NCI-H1694 treated with DMSO at 0.1 percent for 48 hours (cell line): ENCODE measurements around the gene PADI2.

Experiments
- DNase-seq: peaks from one replicate; lab custom pipeline; 2025; lab: John Stamatoyannopoulos, UW

The PADI2 gene

GRCh38 chr1:17112496-17113236 lies 6.6 kb downstream of the PADI2 start:
- no peak for DNase-seq

- no peak for DNase-seq
Observed at GRCh38 chr1:17112076-17112475, 7.2 kb downstream of the PADI2 start.

- no peak for DNase-seq
Observed at GRCh38 chr1:17110555-17110926, 8.7 kb downstream of the PADI2 start.

- no peak for DNase-seq
Observed at GRCh38 chr1:17109892-17110554, 9.2 kb downstream of the PADI2 start.

GRCh38 chr1:17108786-17109185 lies 10.5 kb downstream of the PADI2 start:
- DNase-seq: no peak

GRCh38 chr1:17108360-17108759 lies 10.9 kb downstream of the PADI2 start:
- no peak for DNase-seq

- DNase-seq: no peak
Observed at GRCh38 chr1:17104782-17105181, 14.5 kb downstream of the PADI2 start.

- no peak for DNase-seq
Observed at GRCh38 chr1:17102232-17102631, 17.0 kb downstream of the PADI2 start.

- DNase-seq: no peak
Observed at GRCh38 chr1:17101261-17101660, 18.0 kb downstream of the PADI2 start.

- no peak for DNase-seq
Observed at GRCh38 chr1:17099616-17100340, 19.5 kb downstream of the PADI2 start.

- no peak for DNase-seq
Observed at GRCh38 chr1:17098446-17099317, 20.6 kb downstream of the PADI2 start.

GRCh38 chr1:17097787-17098186 lies 21.5 kb downstream of the PADI2 start:
- DNase-seq: no peak

- DNase-seq: no peak
Observed at GRCh38 chr1:17097147-17097546, 22.1 kb downstream of the PADI2 start.

GRCh38 chr1:17096584-17096983 lies 22.7 kb downstream of the PADI2 start:
- no peak for DNase-seq

- no peak for DNase-seq
Observed at GRCh38 chr1:17095141-17095540, 24.1 kb downstream of the PADI2 start.

GRCh38 chr1:17094664-17095063 lies 24.6 kb downstream of the PADI2 start:
- no peak for DNase-seq

- peak; percentile 44 for DNase-seq
Observed at GRCh38 chr1:17093822-17094393, 25.3 kb downstream of the PADI2 start.

GRCh38 chr1:17091252-17091651 lies 28.0 kb downstream of the PADI2 start:
- no peak for DNase-seq

- no peak for DNase-seq
Observed at GRCh38 chr1:17089506-17089905, 29.7 kb downstream of the PADI2 start.

- DNase-seq: no peak
Observed at GRCh38 chr1:17086751-17087150, 32.5 kb downstream of the PADI2 start.

GRCh38 chr1:17084787-17085186 lies 34.5 kb downstream of the PADI2 start:
- DNase-seq: no peak

- DNase-seq: no peak
Observed at GRCh38 chr1:17082761-17083160, 36.5 kb downstream of the PADI2 start.
